Measurements from ENCODE around the gene CPNE4.

CPNE4 gene

GRCh38 chr3:131728898-131729642, 305.7 kb downstream of the CPNE4 start:
- no peak for DNase-seq

GRCh38 chr3:131725414-131725813, 309.4 kb downstream of the CPNE4 start:
- no peak for DNase-seq

- no peak for DNase-seq
These were observed 311.5 kb downstream of the CPNE4 start for GRCh38 chr3:131723343-131723742.

GRCh38 chr3:131717493-131717892, 317.3 kb downstream of the CPNE4 start:
- no peak for DNase-seq

- no peak for DNase-seq
These were observed 317.9 kb downstream of the CPNE4 start for GRCh38 chr3:131716943-131717342.

- DNase-seq: no peak
These were observed 318.8 kb downstream of the CPNE4 start for GRCh38 chr3:131716007-131716406.

- DNase-seq: no peak
These were observed 320.1 kb downstream of the CPNE4 start for GRCh38 chr3:131714585-131715220.

GRCh38 chr3:131713416-131714123, 321.2 kb downstream of the CPNE4 start:
- DNase-seq: no peak

GRCh38 chr3:131712662-131713061, 322.2 kb downstream of the CPNE4 start:
- no peak for DNase-seq

GRCh38 chr3:131711114-131711768, 323.6 kb downstream of the CPNE4 start:
- no peak for DNase-seq

GRCh38 chr3:131708241-131708640, 326.6 kb downstream of the CPNE4 start:
- DNase-seq: no peak

GRCh38 chr3:131705558-131706051, 329.2 kb downstream of the CPNE4 start:
- no peak for DNase-seq

GRCh38 chr3:131705099-131705498, 329.7 kb downstream of the CPNE4 start:
- no peak for DNase-seq

GRCh38 chr3:131704098-131704497, 330.7 kb downstream of the CPNE4 start:
- DNase-seq: no peak

GRCh38 chr3:131702146-131702545, 332.7 kb downstream of the CPNE4 start:
- no peak for DNase-seq

GRCh38 chr3:131701153-131701770, 333.6 kb downstream of the CPNE4 start:
- no peak for DNase-seq

- no peak for DNase-seq
These were observed 335.8 kb downstream of the CPNE4 start for GRCh38 chr3:131699001-131699400.

- no peak for DNase-seq
These were observed 340.4 kb downstream of the CPNE4 start for GRCh38 chr3:131694376-131694775.

- no peak for DNase-seq
These were observed 342.5 kb downstream of the CPNE4 start for GRCh38 chr3:131692356-131692755.

GRCh38 chr3:131690800-131691199, 344.0 kb downstream of the CPNE4 start:
- DNase-seq: no peak

- no peak for DNase-seq
These were observed 346.4 kb downstream of the CPNE4 start for GRCh38 chr3:131688370-131688769.

- no peak for DNase-seq
These were observed 365.2 kb downstream of the CPNE4 start for GRCh38 chr3:131669600-131669999.

- no peak for DNase-seq
These were observed 376.0 kb downstream of the CPNE4 start for GRCh38 chr3:131658771-131659170.
